Body of pancreas (tissue), 4 donors: Measurements from ENCODE around the gene SH2D2A. TPM values are rescaled to one million over a fixed set of nuclear protein-coding genes. Genes with fewer than 3 reads are reported as not detected.

Experiments
- ATAC-seq: fragments of 150-250 bp; one replicate; pipeline ENCODE4 v1.9.1; 2016
- DNase-seq, 4 donors: peaks; one replicate each; pipeline ENCODE4 v3.0.0-alpha.2; 2019
- H3K27ac ChIP-seq, 4 donors: fragments of 200-600 bp; sonication (generic); 1 replicate in 3 of 4; 2 replicates in 1 of 4; pipeline versions ENCODE4 v1.5.1 to v1.6.1; 2016 to 2019; ENCODE audit warnings: mild to moderate bottlenecking in 1 of 4, mixed read lengths in 1 of 4, moderate library complexity in 1 of 4
- H3K27me3 ChIP-seq, 2 donors: fragments of 200-600 bp; sonication (generic); one replicate each; pipeline ENCODE4 v1.6.0; 2016; ENCODE audit warnings: mild to moderate bottlenecking in 1 of 2
- H3K36me3 ChIP-seq, 2 donors: fragments of 200-600 bp; sonication (generic); replicated peaks in 1 of 2; 2 replicates each; pipeline ENCODE4 v1.5.1; 2016; ENCODE audit warnings: low read depth in 2 of 2; ENCODE audit not compliant: insufficient read depth in 1 of 2
- H3K4me1 ChIP-seq: fragments of 200-600 bp; sonication (generic); one replicate; pipeline ENCODE4 v1.6.0; 2016
- H3K4me3 ChIP-seq, 2 donors: fragments of 200-600 bp; sonication (generic); 1 replicate in 1 of 2; 2 replicates in 1 of 2; pipeline ENCODE4 v1.5.1; 2016 to 2019
- H3K9me3 ChIP-seq, 3 donors: fragments of 200-600 bp; sonication (generic); 1 replicate in 2 of 3; 2 replicates in 1 of 3; pipeline ENCODE4 v1.5.1; 2016
- POLR2A ChIP-seq, 3 donors: fragments of 450-650 bp; IDR thresholded peaks; one replicate each; pipeline ENCODE4 v1.6.1; 2016; ENCODE audit warnings: antibody characterized with exemption in 3 of 3, mild to moderate bottlenecking in 2 of 3
- WGBS, 2 donors: methylation state at CpG; one replicate each; pipeline ENCODE4 v1.1.5; 2017; 5-methylcytosine and 5-hydroxymethylcytosine counted together
- intact Hi-C: fragments of 100-400 bp; cut with DNase I; formaldehyde crosslinking; loops from one replicate; pipeline ENCODE4 v1.15.1; 2023
- total RNA-seq, 2 donors: library from RNA; depleted of rRNA; stranded (reverse); fragments of >200 nt; gene quantifications; one replicate each; pipeline ENCODE4 v1.1.0, GENCODE V29; 2016
- TF ChIP-seq, protein P1 (sequence below), 7 experiments: fragments of 450-650 bp in 4 of 7; fragments of 200-600 bp in 3 of 7; sonication (generic) in 3 of 7; IDR thresholded peaks; one replicate each; pipeline ENCODE4 v1.5.1; 2016 to 2019; ENCODE audit warnings: antibody characterized with exemption in 7 of 7

SH2D2A gene
- total RNA-seq, 2 donors from 2014 or later: 0.99 TPM; not detected in 1

DNA sequence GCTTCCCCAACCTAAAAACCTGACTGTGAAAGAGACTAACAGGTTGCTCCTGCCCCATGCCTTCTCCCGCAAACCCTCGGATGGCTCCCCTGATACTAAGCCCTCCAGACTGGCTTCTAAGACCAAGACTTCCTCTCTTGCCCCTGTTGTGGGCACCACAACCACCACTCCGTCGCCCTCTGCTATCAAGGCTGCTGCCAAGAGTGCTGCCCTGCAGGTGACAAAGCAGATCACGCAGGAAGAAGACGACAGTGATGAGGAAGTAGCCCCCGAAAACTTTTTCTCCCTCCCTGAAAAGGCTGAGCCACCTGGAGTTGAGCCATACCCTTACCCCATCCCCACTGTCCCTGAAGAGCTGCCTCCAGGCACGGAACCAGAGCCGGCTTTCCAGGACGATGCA is 30.0 kb downstream of the SH2D2A start:
- Histone ChIP-seq H3K27ac (no peak overlapping the region), H3K4me1 (no peaks in the 10 kb centered on the region), H3K4me3 (no peak overlapping the region), H3K9me3 (no peaks in the 10 kb centered on the region), H3K27me3 (no peaks in the 10 kb centered on the region), H3K36me3 (peaks cover 8 to 17% of the 10 kb centered on the region in 2 donors)
- DNase-seq (no peak), ATAC-seq (no peak)
- TF ChIP-seq POLR2A (IDR thresholded peaks at IDR 0.05): no peak
- TF ChIP-seq, protein P1, sequence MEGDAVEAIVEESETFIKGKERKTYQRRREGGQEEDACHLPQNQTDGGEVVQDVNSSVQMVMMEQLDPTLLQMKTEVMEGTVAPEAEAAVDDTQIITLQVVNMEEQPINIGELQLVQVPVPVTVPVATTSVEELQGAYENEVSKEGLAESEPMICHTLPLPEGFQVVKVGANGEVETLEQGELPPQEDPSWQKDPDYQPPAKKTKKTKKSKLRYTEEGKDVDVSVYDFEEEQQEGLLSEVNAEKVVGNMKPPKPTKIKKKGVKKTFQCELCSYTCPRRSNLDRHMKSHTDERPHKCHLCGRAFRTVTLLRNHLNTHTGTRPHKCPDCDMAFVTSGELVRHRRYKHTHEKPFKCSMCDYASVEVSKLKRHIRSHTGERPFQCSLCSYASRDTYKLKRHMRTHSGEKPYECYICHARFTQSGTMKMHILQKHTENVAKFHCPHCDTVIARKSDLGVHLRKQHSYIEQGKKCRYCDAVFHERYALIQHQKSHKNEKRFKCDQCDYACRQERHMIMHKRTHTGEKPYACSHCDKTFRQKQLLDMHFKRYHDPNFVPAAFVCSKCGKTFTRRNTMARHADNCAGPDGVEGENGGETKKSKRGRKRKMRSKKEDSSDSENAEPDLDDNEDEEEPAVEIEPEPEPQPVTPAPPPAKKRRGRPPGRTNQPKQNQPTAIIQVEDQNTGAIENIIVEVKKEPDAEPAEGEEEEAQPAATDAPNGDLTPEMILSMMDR (IDR thresholded peaks at IDR 0.05): no peak
- 87 to 91% methylated on average over 10 of the region's 10 CpGs for WGBS, 2 donors
- intact Hi-C loops: no loop called here

DNA sequence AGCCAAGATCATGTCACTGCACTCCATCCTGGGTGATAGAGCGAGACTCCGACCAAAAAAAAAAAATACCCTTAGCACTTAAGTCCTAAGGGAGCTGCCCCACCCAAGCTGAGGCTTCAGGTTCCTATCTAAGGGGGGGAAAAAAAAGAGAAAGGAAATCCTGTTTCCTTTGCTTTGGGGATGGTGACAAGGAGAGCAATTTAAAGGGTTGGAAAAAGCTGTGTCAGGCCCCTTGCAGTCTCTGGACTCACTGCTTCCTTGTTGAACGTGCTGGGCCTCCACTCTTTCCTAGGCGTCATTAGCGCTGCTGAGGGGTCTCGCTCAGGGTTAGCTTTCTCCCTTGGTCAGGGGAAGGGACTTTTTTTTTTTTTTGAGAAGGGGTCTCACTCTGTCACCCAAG is 31.2 kb downstream of the SH2D2A start:
- 89 to 95% methylated on average over 6 of the region's 6 CpGs for WGBS, 2 donors
- no peak for DNase-seq
- no peak for ATAC-seq
- intact Hi-C loops: no loop called here
- no peak for TF ChIP-seq POLR2A (IDR thresholded peaks at IDR 0.05)
- TF ChIP-seq, protein P1 (IDR thresholded peaks at IDR 0.05): no peak
- no peak overlapping the region for H3K27ac ChIP-seq
- H3K9me3 ChIP-seq: no peaks in the 10 kb centered on the region
- peaks cover 5% of the 10 kb centered on the region for H3K4me1 ChIP-seq
- no peaks in the 10 kb centered on the region for H3K27me3 ChIP-seq
- H3K36me3 ChIP-seq: peaks cover 3 to 15% of the 10 kb centered on the region in 2 donors
- H3K4me3 ChIP-seq: no peak overlapping the region

DNA sequence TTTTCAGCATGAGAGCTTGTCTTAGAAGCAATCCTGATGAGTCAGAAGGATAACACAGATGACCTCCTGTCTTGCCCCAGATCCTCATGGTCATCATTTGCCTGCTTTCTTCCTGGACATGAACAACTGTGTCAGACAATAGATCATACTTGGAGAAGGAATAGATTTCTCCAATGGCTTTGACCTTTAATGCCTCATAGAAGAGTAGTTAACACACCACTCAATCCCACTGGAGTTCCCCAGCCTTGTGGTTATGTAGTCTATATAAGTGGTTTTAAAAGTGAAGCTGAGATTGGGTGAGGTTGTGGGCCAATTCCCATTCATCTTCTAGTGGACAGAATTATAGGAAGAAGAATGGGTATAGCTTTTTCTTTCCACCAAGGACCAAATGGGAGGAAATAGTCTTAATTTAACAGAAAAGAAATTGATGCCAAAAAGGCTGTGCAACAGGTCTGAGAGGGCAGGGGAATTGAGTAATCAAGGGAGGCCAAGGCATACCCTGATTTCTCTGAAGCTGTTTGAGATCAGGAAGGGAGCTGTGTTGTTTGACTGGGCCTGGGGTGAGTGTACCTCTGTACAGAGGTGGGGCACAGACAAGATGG is 35.0 kb downstream of the SH2D2A start:
- Histone ChIP-seq H3K36me3 (peaks cover 0 to 4% of the 10 kb centered on the region in 2 donors), H3K27ac (no peak overlapping the region), H3K27me3 (no peaks in the 10 kb centered on the region), H3K4me3 (no peak overlapping the region), H3K9me3 (no peaks in the 10 kb centered on the region), H3K4me1 (peaks cover 5% of the 10 kb centered on the region)
- no peak for ATAC-seq
- intact Hi-C loops: no loop called here
- no peak for TF ChIP-seq POLR2A (IDR thresholded peaks at IDR 0.05)
- TF ChIP-seq, protein P1 (IDR thresholded peaks at IDR 0.05): no peak
- no peak for DNase-seq

DNA sequence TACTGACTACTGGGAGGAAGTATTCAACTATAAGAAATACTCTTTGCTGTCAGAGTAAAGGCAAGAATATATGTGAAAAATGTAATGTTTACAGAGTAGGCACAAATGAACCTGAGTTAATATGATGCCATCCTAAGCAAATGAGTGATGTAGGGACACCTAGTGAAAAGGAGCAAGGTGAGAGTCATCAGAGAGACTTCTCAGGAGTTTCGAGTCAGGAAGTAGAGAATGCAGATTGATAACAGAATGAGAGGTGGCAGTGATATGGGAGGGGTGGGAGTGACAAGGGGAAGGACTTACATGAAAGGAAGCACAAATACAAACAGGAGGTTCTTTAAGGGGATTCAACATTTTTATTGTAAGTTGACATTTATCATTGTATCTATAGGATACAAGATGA is 39.1 kb downstream of the SH2D2A start:
- WGBS, 2 donors: 19 to 30% methylated on average over 1 of the region's 1 CpG

More for the DNA sequence above, 39.1 kb downstream of the SH2D2A start:
- ATAC-seq (no peak), DNase-seq (no peak)
- H3K27ac ChIP-seq: no peak overlapping the region
- no peaks in the 10 kb centered on the region for H3K27me3 ChIP-seq
- H3K36me3 ChIP-seq: no peaks in the 10 kb centered on the region
- TF ChIP-seq POLR2A (IDR thresholded peaks at IDR 0.05): no peak
- TF ChIP-seq, protein P1 (IDR thresholded peaks at IDR 0.05): no peak
- H3K4me3 ChIP-seq: no peak overlapping the region
- intact Hi-C loops: no loop called here
- H3K4me1 ChIP-seq: peaks cover 17% of the 10 kb centered on the region
- no peaks in the 10 kb centered on the region for H3K9me3 ChIP-seq
